SJCRH30 (cell line): ENCODE results near the gene DCAF11. TPM values are rescaled to one million over a fixed set of nuclear protein-coding genes. Genes with fewer than 3 reads are reported as not detected.

Experiments used
- DNase-seq, 2 experiments: peaks; one replicate each; pipeline ENCODE4 v3.0.0-alpha.2; 2015 to 2020
- H3K27ac ChIP-seq: fragments of 250-450 bp; sonication (Bioruptor Pico); 2 replicates; pipeline ENCODE4 v1.5.1; 2020; ENCODE audit warnings: mild to moderate bottlenecking, moderate library complexity
- H3K27me3 ChIP-seq: fragments of 250-450 bp; sonication (Bioruptor Pico); 2 replicates; pipeline ENCODE4 v1.5.1; 2020; ENCODE audit warnings: mild to moderate bottlenecking, moderate library complexity
- H3K36me3 ChIP-seq: fragments of 250-450 bp; sonication (Bioruptor Pico); 2 replicates; pipeline ENCODE4 v1.5.1; 2020; ENCODE audit warnings: mild to moderate bottlenecking, moderate library complexity
- H3K4me1 ChIP-seq: fragments of 250-450 bp; sonication (Bioruptor Pico); 2 replicates; pipeline ENCODE4 v1.5.1; 2020; ENCODE audit warnings: mild to moderate bottlenecking, moderate library complexity
- H3K4me3 ChIP-seq: fragments of 250-450 bp; sonication (Bioruptor Pico); 2 replicates; pipeline ENCODE4 v1.5.1; 2020; ENCODE audit warnings: mild to moderate bottlenecking, moderate library complexity
- H3K9me3 ChIP-seq: fragments of 250-450 bp; sonication (Bioruptor Pico); replicated peaks from 2 replicates; pipeline ENCODE4 v1.5.1; 2020; ENCODE audit warnings: mild to moderate bottlenecking, moderate library complexity
- total RNA-seq: library from RNA; depleted of rRNA; stranded (reverse); fragments of >200 nt; shearing (Covaris generic); gene quantifications from 2 replicates; pipeline ENCODE4 v1.2.3, GENCODE V29; 2014

Gene DCAF11
- total RNA-seq, 1 experiment from 2014 or later: 82.0 TPM

DNA sequence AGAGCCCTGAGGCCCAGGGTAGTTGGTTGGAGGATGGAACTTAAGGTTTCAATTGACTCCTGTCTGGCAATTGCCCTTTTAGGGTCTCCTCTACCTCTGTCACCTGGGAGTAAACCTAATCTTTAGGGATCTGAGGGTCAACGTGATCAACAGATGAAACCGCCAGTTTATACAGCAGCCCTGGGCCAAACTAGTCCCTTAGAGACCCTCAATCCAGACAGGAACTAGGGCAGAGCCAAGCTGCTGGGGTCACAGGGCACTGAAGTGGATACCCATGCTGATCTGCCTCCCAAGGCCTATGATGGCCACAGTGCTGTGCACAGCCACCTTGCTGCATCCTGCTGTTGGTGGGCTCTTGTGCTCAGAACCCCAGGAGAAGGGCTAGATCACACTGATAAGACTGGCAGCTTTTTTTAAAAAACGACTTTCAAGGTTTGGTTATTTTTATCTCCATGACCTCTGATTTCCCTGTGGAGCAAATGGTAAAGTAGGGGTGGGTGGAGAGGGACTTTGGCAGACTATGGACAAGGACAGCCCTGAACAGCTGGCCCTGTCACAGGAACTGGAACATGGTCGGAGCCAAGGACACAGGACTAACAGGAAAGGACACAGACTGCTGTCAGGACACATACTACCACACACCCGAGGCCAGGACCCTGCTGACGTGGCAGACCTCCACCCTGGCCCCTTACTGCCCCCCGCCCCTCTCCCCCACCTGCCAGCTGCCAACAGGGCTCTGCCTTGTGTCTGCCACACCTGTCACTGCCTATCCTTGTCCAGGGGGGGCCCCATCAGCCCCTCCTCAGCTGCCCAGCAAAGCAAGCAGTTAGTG, 16.4 kb downstream of the DCAF11 start:
- H3K4me3 ChIP-seq: peak overlapping the region; percentile 94
- peak; percentile 98 to 99 for DNase-seq
- no peaks in the 10 kb centered on the region for H3K27me3 ChIP-seq
- H3K4me1 ChIP-seq: peaks cover 24% of the 10 kb centered on the region
- H3K27ac ChIP-seq: peak overlapping the region; percentile 98
- no peaks in the 10 kb centered on the region for H3K9me3 ChIP-seq
- H3K36me3 ChIP-seq: peaks cover 12% of the 10 kb centered on the region

DNA sequence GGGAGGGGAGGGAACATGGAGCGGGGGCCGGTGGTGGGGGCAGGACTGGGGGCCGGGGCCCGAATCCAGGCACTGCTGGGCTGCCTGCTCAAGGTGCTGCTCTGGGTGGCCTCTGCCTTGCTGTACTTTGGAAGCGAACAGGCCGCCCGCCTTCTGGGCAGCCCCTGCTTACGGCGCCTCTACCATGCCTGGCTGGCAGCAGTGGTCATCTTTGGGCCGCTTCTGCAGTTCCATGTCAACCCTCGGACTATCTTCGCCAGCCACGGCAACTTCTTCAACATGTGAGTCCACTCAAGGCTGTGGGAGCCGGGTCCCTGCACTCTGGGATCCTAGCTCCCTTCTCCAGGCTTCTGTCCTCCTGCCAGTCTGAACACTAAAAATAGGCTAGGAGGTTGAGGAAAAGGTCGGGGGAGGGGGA, 17.0 kb downstream of the DCAF11 start:
- no peak for DNase-seq
- Histone ChIP-seq H3K4me3 (peak overlapping the region; percentile 94), H3K27ac (peak overlapping the region; percentile 98)

DNA sequence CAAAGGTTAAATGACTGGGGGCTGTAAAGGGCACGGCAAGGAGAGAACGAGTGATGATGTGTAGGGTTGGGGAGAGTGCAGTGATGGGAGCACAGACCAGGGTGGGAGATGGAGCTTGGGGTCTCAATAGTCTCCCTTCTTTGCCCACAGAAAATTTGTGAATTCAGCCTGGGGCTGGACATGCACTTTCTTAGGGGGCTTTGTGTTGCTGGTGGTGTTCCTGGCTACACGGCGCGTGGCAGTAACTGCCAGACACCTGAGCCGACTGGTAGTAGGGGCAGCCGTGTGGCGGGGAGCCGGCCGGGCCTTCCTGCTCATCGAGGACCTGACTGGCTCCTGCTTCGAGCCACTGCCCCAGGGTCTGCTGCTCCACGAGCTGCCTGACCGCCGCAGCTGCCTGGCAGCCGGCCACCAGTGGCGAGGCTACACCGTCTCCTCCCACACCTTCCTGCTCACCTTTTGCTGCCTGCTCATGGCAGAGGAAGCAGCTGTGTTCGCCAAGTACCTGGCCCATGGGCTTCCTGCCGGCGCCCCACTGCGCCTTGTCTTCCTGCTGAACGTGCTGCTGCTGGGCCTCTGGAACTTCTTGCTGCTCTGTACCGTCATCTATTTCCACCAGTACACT, 17.6 kb downstream of the DCAF11 start:
- Histone ChIP-seq H3K27ac (peak overlapping the region; percentile 98), H3K4me3 (peak overlapping the region; percentile 94), H3K27me3 (no peaks in the 10 kb centered on the region), H3K9me3 (no peaks in the 10 kb centered on the region), H3K4me1 (peaks cover 24% of the 10 kb centered on the region), H3K36me3 (peaks cover 12% of the 10 kb centered on the region)
- peak; percentile 64 to 67 for DNase-seq

More for the DNA sequence above, 17.0 kb downstream of the DCAF11 start:
- peaks cover 24% of the 10 kb centered on the region for H3K4me1 ChIP-seq
- no peaks in the 10 kb centered on the region for H3K27me3 ChIP-seq
- peaks cover 12% of the 10 kb centered on the region for H3K36me3 ChIP-seq
- no peaks in the 10 kb centered on the region for H3K9me3 ChIP-seq

- H3K4me3 ChIP-seq: peak overlapping the region; percentile 94
- H3K27ac ChIP-seq: no peak overlapping the region; the same call in 1 of the 2 replicates
- no peaks in the 10 kb centered on the region for H3K9me3 ChIP-seq
- peaks cover 20% of the 10 kb centered on the region for H3K36me3 ChIP-seq
- DNase-seq: no peak
- peaks cover 24% of the 10 kb centered on the region for H3K4me1 ChIP-seq
- H3K27me3 ChIP-seq: no peaks in the 10 kb centered on the region
Measured at GRCh38 chr14:24132976-24133375, 18.4 kb downstream of the DCAF11 start.

DNA sequence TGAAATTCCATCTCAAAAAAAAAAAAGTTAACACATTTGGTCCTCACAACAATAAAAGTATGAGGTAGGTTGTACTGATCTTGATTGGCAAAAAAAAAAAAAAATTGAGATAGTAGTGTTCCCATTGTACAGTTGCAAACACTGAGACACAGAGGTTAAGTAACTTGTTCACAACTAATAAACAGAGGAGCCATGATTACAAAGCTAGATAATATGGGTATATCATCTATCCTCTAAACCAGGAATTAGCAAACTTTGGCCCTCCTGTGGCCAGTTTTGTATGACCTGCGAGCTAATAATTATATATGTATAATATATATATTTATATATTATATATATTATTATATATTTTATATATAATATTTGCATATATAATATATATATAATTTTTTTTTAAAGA, 19.2 kb downstream of the DCAF11 start:
- peaks cover 24% of the 10 kb centered on the region for H3K4me1 ChIP-seq
- H3K27ac ChIP-seq: no peak overlapping the region
- DNase-seq: no peak
- no peak overlapping the region for H3K4me3 ChIP-seq
- H3K27me3 ChIP-seq: no peaks in the 10 kb centered on the region
- H3K36me3 ChIP-seq: peaks cover 28% of the 10 kb centered on the region
- no peaks in the 10 kb centered on the region for H3K9me3 ChIP-seq

- Histone ChIP-seq H3K4me1 (peaks cover 24% of the 10 kb centered on the region), H3K27ac (peak overlapping the region; percentile 3; the same call in 1 of the 2 replicates)
- DNase-seq: no peak
Measured at GRCh38 chr14:24135584-24135833, 20.9 kb downstream of the DCAF11 start.

GRCh38 chr14:24135834-24136683, 21.5 kb downstream of the DCAF11 start, which contains the start of gene PSME1:
Gene PSME1, plus strand, starts transcription at chr14:24136194. Its CDS starts 69 bp downstream, at chr14:24136263.
- DNase-seq: peak; percentile 93 to 95
- peaks cover 41% of the 10 kb centered on the region for H3K36me3 ChIP-seq
- H3K27me3 ChIP-seq: no peaks in the 10 kb centered on the region
- H3K4me3 ChIP-seq: peak within 1 kb of the TSS; percentile 83
- no peaks in the 10 kb centered on the region for H3K9me3 ChIP-seq
- H3K27ac ChIP-seq: peak within 1 kb of the TSS; percentile 52; the same call in 1 of the 2 replicates
- peaks cover 19% of the 10 kb centered on the region; the same call in 1 of the 2 replicates for H3K4me1 ChIP-seq

More at GRCh38 chr14:24135584-24135833, 20.9 kb downstream of the DCAF11 start:
- no peaks in the 10 kb centered on the region for H3K9me3 ChIP-seq
- no peaks in the 10 kb centered on the region for H3K27me3 ChIP-seq
- peaks cover 41% of the 10 kb centered on the region for H3K36me3 ChIP-seq
- H3K4me3 ChIP-seq: peak overlapping the region; percentile 83

DNA sequence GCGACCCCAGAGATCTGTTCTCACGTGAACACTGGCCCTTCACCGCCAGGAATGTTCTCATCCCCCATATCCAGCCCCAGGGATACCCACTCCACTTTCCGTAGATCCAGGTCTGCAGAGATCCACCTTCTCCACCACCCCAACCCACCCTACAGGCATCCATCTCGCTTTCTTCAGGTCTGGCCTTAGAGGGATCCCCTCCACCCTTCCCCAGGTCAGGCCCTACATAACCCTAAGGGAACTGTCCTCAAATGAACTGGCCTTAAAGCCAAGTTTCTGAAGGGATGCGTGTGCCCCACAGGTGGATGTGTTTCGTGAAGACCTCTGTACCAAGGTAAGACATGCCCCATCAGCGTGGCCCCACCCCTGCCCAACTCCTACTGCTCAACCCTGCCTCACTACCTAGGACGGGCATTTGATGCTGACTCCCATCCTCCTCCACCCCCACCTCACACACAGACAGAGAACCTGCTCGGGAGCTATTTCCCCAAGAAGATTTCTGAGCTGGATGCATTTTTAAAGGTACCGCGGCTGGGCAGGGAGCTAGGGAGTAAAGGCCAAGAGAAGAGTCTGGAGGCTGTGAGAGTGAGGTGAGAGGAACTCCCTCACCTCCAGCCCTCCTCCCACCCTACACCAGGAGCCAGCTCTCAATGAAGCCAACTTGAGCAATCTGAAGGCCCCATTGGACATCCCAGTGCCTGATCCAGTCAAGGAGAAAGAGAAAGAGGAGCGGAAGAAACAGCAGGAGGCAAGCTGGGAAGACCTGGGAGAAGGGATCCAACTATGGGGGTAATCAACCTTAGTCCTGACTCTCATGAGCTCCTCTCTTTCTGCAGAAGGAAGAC, 22.3 kb downstream of the DCAF11 start:
- H3K27ac ChIP-seq: peak overlapping the region; percentile 52; the same call in 1 of the 2 replicates

GRCh38 chr14:24137529-24138395, 23.2 kb downstream of the DCAF11 start:
- no peak for DNase-seq
- H3K27ac ChIP-seq: no peak overlapping the region
- peaks cover 19% of the 10 kb centered on the region; the same call in 1 of the 2 replicates for H3K4me1 ChIP-seq
- no peaks in the 10 kb centered on the region for H3K27me3 ChIP-seq
- H3K4me3 ChIP-seq: no peak overlapping the region
- peaks cover 35% of the 10 kb centered on the region for H3K36me3 ChIP-seq
- no peaks in the 10 kb centered on the region for H3K9me3 ChIP-seq

More for the DNA sequence above, 22.3 kb downstream of the DCAF11 start:
- H3K27me3 ChIP-seq: no peaks in the 10 kb centered on the region
- no peaks in the 10 kb centered on the region for H3K9me3 ChIP-seq
- H3K4me1 ChIP-seq: peaks cover 19% of the 10 kb centered on the region; the same call in 1 of the 2 replicates
- H3K36me3 ChIP-seq: peaks cover 37% of the 10 kb centered on the region
- peak overlapping the region; percentile 83 for H3K4me3 ChIP-seq
- peak in 1 of 2 experiments; percentile 38 for DNase-seq

DNA sequence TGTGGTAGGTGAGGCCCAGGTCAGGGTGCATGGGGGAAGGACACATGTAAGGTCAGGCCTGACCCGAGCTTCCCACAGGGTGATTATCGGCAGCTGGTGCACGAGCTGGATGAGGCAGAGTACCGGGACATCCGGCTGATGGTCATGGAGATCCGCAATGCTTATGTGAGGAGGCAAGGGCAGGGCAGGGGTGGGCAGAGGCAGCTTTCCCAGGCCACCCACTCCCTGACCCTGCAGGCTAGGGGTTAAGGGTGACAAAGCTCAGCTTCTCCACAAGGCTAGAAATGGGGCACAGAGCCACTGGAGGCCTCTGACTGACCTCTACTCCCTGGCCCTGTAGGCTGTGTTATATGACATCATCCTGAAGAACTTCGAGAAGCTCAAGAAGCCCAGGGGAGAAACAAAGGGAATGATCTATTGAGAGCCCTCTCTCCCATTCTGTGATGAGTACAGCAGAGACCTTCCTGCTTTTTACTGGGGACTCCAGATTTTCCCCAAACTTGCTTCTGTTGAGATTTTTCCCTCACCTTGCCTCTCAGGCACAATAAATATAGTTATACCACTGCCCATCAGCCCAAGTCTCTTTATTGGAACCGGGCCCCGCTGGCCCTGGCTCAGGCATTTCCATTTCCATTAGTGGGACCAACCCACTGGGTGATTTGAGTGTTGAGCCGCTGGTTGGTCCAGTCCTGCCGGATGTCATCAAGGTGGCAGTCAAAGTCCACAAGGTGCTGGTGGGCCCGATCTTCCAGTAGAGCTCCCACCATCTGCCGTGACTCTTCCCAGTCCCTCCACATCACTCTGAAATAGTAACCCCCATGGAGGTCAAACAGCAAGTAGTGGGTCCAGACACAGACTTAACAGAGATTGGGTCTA, 24.1 kb downstream of the DCAF11 start:
- peaks cover 15% of the 10 kb centered on the region; the same call in 1 of the 2 replicates for H3K4me1 ChIP-seq
- no peak overlapping the region for H3K27ac ChIP-seq
- peaks cover 32% of the 10 kb centered on the region for H3K36me3 ChIP-seq
- no peak for DNase-seq
- H3K4me3 ChIP-seq: no peak overlapping the region
- no peaks in the 10 kb centered on the region for H3K9me3 ChIP-seq
- no peaks in the 10 kb centered on the region for H3K27me3 ChIP-seq

- no peak overlapping the region; the same call in 1 of the 2 replicates for H3K27ac ChIP-seq
- peaks cover 30% of the 10 kb centered on the region for H3K36me3 ChIP-seq
- DNase-seq: peak in 1 of 2 experiments; percentile 31
- peaks cover 15% of the 10 kb centered on the region; the same call in 1 of the 2 replicates for H3K4me1 ChIP-seq
- H3K9me3 ChIP-seq: no peaks in the 10 kb centered on the region
- H3K4me3 ChIP-seq: peak overlapping the region; percentile 84
- H3K27me3 ChIP-seq: no peaks in the 10 kb centered on the region
Measured at GRCh38 chr14:24139272-24139934, 24.8 kb downstream of the DCAF11 start.
